K562 (cell line): ENCODE measurements around the gene FPGS. TPM values are rescaled to one million over a fixed set of nuclear protein-coding genes. Genes with fewer than 3 reads are reported as not detected.

Experiments
- BRF2 ChIP-seq: IDR thresholded peaks from 3 replicates; pipeline ENCODE4 v1.6.1; 2011; ENCODE audit warnings: borderline replicate concordance, mild to moderate bottlenecking; ENCODE audit not compliant: insufficient read length, insufficient read depth
- ESRRB ChIP-seq: fragments of 250-450 bp; sonication (Bioruptor Pico); IDR thresholded peaks from 2 replicates; pipeline ENCODE4 v1.5.0; 2020; ENCODE audit warnings: mild to moderate bottlenecking, moderate library complexity, borderline replicate concordance
- HDAC6 ChIP-seq: IDR thresholded peaks from 2 replicates; pipeline ENCODE4 v1.6.1; 2012; ENCODE audit warnings: low read depth, mild to moderate bottlenecking, control low read depth, inconsistent platforms, low read length, moderate library complexity
- HLTF ChIP-seq: fragments of 450-650 bp; IDR thresholded peaks from 2 replicates; pipeline ENCODE4 v1.6.1; 2016
- NBN ChIP-seq: fragments of 450-650 bp; IDR thresholded peaks from 2 replicates; pipeline ENCODE4 v1.6.1; 2016; ENCODE audit warnings: low read depth, mild to moderate bottlenecking
- NELFE ChIP-seq: IDR thresholded peaks from 2 replicates; pipeline ENCODE4 v1.6.1; 2011; ENCODE audit warnings: mild to moderate bottlenecking; ENCODE audit not compliant: insufficient read depth, insufficient read length
- PHB ChIP-seq: fragments of 250-450 bp; sonication (Bioruptor Pico); IDR thresholded peaks from 2 replicates; pipeline ENCODE4 v1.5.0; 2021
- POLR2G ChIP-seq: fragments of 200-400 bp; formaldehyde crosslinking; IDR thresholded peaks from 2 replicates; pipeline ENCODE4 v1.6.1; 2017; ENCODE audit warnings: low read depth, mild to moderate bottlenecking, antibody characterized with exemption, low read length, moderate library complexity
- RAD51 ChIP-seq: fragments of 450-650 bp; IDR thresholded peaks from 2 replicates; pipeline ENCODE4 v1.7.1; 2016; ENCODE audit warnings: low read depth, mild to moderate bottlenecking, borderline replicate concordance
- RBBP5 ChIP-seq: fragments of 200-600 bp; sonication (generic); IDR thresholded peaks from 2 replicates; pipeline ENCODE4 v1.6.1; 2012; ENCODE audit warnings: borderline replicate concordance, mild to moderate bottlenecking, low read length, control low read depth, inconsistent platforms; ENCODE audit not compliant: insufficient read depth, poor library complexity, severe bottlenecking
- RHOXF2B ChIP-seq: fragments of 250-450 bp; sonication (Bioruptor Pico); conservative IDR thresholded peaks from 2 replicates; pipeline ENCODE4 v1.5.1; 2021
- SIN3A ChIP-seq, 2 experiments: fragments of 150-350 bp in 1 of 2; IDR thresholded peaks; 2 replicates each; pipeline ENCODE4 v1.6.1; 2011 to 2016; ENCODE audit warnings: borderline replicate concordance in 2 of 2, low read depth in 2 of 2, low read length in 2 of 2, mild to moderate bottlenecking in 2 of 2, moderate library complexity in 2 of 2; ENCODE audit not compliant: control insufficient read depth in 1 of 2
- SNIP1 ChIP-seq: fragments of 450-650 bp; IDR thresholded peaks from 2 replicates; pipeline ENCODE4 v1.7.1; 2017; ENCODE audit warnings: low read depth, mild to moderate bottlenecking
- SRF ChIP-seq, 2 experiments: fragments of 250-450, 450-650 bp in 1 of 2; sonication (Bioruptor Pico) in 1 of 2; sonication (generic) in 1 of 2; formaldehyde crosslinking; IDR thresholded peaks; 2 replicates each; pipeline versions ENCODE4 v1.5.0 to v1.5.1; 2020 to 2022; ENCODE audit warnings: mild to moderate bottlenecking in 1 of 2, missing genetic modification reagents in 1 of 2
- VEZF1 ChIP-seq: fragments of 200-800 bp; sonication (Bioruptor generic); IDR thresholded peaks from 2 replicates; pipeline ENCODE4 v1.6.1; 2017; ENCODE audit warnings: missing genetic modification characterization, missing compliant biosample characterization
- ZC3H11A ChIP-seq: IDR thresholded peaks from 2 replicates; pipeline ENCODE4 v1.6.1; 2012; ENCODE audit warnings: low read depth, low read length, improper control_type of control experiment
- ZNF408 ChIP-seq: fragments of 250-450 bp; sonication (Bioruptor Pico); IDR thresholded peaks from 2 replicates; pipeline ENCODE4 v1.4.0; 2020; ENCODE audit warnings: low read depth, mild to moderate bottlenecking, moderate library complexity
- ZNF431 ChIP-seq: sonication (generic); formaldehyde crosslinking; IDR thresholded peaks from 2 replicates; pipeline ENCODE4 v1.8.0; 2022; ENCODE audit warnings: mild to moderate bottlenecking, missing genetic modification reagents
- polyA plus RNA-seq, 8 experiments: library from polyadenylated mRNA; depleted of rRNA in 4 of 8; stranded (reverse) in 5 of 8; unstranded in 3 of 8; fragments of >200 nt; fragmentation: Nextera tagmentation in 2 of 8; fragmentation: Illumina TruSeq in 1 of 8; extraction: Ambion mirVana in 2 of 8; extraction: Trizol in 1 of 8; gene quantifications; 2 replicates each; pipeline versions ENCODE4 v1.2.1 to v1.2.3, GENCODE V29; 2011 to 2014; ENCODE audit warnings: inconsistent platforms in 1 of 8, missing spikeins in 1 of 8
- total RNA-seq, 7 experiments: library from RNA; depleted of rRNA in 6 of 7; stranded (reverse); fragments of >200 nt in 6 of 7; fragmentation: Illumina TruSeq in 2 of 7; extraction: Trizol in 2 of 7; gene quantifications; 2 replicates each; pipeline versions ENCODE4 v1.2.1 to v1.2.3, GENCODE V29; 2011 to 2021; ENCODE audit warnings: low replicate concordance in 1 of 7
- TF ChIP-seq, protein P1 (sequence below): sonication (generic); formaldehyde crosslinking; IDR thresholded peaks from 2 replicates; pipeline ENCODE4 v1.4.0; 2020; ENCODE audit warnings: mild to moderate bottlenecking, missing genetic modification reagents
- TF ChIP-seq, protein P2 (sequence below): fragments of 450-650 bp; IDR thresholded peaks from 2 replicates; pipeline ENCODE4 v1.7.1; 2018; ENCODE audit warnings: mild to moderate bottlenecking, low read depth; ENCODE audit not compliant: partially characterized antibody

Gene FPGS
- total and polyA plus RNA-seq, 9 of the 15 experiments (the other 6 are each of a cell fraction or from before 2014, with no cell fraction given): 0.84 to 86.4 (median 59.2) TPM

DNA sequence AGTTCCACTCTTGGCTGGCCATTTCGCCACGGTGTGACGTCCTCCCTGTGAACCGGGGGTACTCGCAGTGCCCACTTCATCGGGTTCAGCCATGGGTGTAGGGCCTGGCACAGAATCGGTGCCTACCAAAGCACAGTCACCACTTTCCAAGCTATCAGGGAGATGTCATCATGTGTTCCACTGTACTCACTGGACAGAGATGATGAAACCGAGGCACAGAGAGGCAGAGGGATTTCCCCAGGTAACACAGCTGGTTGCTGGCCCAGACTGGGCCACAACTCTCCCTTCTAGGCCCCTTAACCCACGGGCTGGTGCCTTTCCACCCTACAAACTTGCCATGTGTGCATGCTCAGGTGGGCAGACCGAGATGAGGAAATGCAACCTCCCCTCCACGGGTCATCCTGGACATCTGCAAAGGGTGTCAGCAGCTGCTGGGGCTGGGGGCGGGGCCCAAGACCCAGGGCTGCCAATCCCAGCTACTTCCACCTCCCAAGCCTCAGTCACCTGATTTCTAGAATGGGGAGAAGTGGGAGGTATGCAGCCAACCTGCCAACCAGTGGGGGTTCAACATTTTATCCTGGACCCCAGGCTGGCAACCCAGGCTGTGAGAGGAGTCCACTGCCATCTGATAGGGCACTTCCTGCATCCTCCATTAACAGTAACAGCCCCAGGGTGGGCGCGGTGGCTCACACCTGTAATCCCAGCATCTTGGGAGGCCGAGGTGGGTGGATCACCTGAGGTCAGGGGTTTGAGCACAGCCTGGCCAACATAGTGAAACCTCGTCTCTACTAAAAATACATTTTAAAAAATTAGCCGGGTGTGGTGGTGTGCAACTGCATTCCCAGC lies 23.3 kb upstream of the FPGS start (continued):
- TF ChIP-seq, protein P1, sequence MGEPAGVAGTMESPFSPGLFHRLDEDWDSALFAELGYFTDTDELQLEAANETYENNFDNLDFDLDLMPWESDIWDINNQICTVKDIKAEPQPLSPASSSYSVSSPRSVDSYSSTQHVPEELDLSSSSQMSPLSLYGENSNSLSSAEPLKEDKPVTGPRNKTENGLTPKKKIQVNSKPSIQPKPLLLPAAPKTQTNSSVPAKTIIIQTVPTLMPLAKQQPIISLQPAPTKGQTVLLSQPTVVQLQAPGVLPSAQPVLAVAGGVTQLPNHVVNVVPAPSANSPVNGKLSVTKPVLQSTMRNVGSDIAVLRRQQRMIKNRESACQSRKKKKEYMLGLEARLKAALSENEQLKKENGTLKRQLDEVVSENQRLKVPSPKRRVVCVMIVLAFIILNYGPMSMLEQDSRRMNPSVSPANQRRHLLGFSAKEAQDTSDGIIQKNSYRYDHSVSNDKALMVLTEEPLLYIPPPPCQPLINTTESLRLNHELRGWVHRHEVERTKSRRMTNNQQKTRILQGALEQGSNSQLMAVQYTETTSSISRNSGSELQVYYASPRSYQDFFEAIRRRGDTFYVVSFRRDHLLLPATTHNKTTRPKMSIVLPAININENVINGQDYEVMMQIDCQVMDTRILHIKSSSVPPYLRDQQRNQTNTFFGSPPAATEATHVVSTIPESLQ: no peak
- TF ChIP-seq POLR2G (no peak), ESRRB (CRISPR knock-in tag) (no peak), ZC3H11A (no peak), ZNF408 (no peak), RHOXF2B (no peak), SNIP1 (no peak), RAD51 (no peak), VEZF1 (CRISPR knock-in tag) (no peak), NELFE (no peak), NBN (no peak), ZNF431 (CRISPR knock-in tag) (no peak), HDAC6 (no peak), RBBP5 (no peak), HLTF (no peak), SRF (CRISPR knock-in tag; IDR thresholded peaks at IDR 0.05) (no peak), PHB (no peak), BRF2 (no peak), SIN3A (IDR thresholded peaks at IDR 0.05; ENCODE audit: borderline replicate concordance in 2 of 2, control insufficient read depth in 1 of 2, low read depth in 2 of 2, low read length in 2 of 2) (no peak)
- TF ChIP-seq, protein P2, sequence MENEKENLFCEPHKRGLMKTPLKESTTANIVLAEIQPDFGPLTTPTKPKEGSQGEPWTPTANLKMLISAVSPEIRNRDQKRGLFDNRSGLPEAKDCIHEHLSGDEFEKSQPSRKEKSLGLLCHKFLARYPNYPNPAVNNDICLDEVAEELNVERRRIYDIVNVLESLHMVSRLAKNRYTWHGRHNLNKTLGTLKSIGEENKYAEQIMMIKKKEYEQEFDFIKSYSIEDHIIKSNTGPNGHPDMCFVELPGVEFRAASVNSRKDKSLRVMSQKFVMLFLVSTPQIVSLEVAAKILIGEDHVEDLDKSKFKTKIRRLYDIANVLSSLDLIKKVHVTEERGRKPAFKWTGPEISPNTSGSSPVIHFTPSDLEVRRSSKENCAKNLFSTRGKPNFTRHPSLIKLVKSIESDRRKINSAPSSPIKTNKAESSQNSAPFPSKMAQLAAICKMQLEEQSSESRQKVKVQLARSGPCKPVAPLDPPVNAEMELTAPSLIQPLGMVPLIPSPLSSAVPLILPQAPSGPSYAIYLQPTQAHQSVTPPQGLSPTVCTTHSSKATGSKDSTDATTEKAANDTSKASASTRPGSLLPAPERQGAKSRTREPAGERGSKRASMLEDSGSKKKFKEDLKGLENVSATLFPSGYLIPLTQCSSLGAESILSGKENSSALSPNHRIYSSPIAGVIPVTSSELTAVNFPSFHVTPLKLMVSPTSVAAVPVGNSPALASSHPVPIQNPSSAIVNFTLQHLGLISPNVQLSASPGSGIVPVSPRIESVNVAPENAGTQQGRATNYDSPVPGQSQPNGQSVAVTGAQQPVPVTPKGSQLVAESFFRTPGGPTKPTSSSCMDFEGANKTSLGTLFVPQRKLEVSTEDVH: no peak
